H1 (cell line): ENCODE data around the gene DYNLT3. TPM values are rescaled to one million over a fixed set of nuclear protein-coding genes. Genes with fewer than 3 reads are reported as not detected.

Experiments used
- CTCF ChIA-PET: fragments of 300-600 bp; sonication (Branson Sonifier 250); formaldehyde crosslinking; loops from one replicate; lab custom pipeline; 2021; ENCODE audit not compliant: partially characterized antibody; lab: Charles Lee
- POLR2A ChIA-PET: fragments of 300-600 bp; sonication (Branson Sonifier 250); formaldehyde crosslinking; loops from one replicate; lab custom pipeline; 2021; ENCODE audit warnings: inconsistent platforms; ENCODE audit not compliant: partially characterized antibody; lab: Charles Lee
- DNase-seq, 2 experiments: peaks; one replicate each; pipeline versions ENCODE4 v3.0.0 to v3.0.0-alpha.2; 2010 to 2022; ENCODE audit warnings: low spot score in 2 of 2, low read depth in 1 of 2, mixed read lengths in 1 of 2
- FAIRE-seq: peaks from 2 replicates; lab custom pipeline; 2011; peaks lifted over from hg19 to GRCh38; lab: Jason Lieb, UNC
- H2AFZ ChIP-seq: 2 replicates; pipeline ENCODE4 v1.8.1; 2012; ENCODE audit warnings: low read length, inconsistent platforms
- H2AK5ac ChIP-seq: 2 replicates; pipeline ENCODE4 v1.6.1; 2013; ENCODE audit warnings: low read depth, low read length
- H2BK120ac ChIP-seq: replicated peaks from 2 replicates; pipeline ENCODE3; 2013; ENCODE audit warnings: low read depth, low read length, inconsistent platforms
- H2BK12ac ChIP-seq: 2 replicates; pipeline ENCODE4 v1.6.1; 2013; ENCODE audit warnings: low read depth, low read length
- H2BK15ac ChIP-seq: 2 replicates; pipeline ENCODE4 v1.6.1; 2013; ENCODE audit warnings: low read length
- H2BK20ac ChIP-seq: 2 replicates; pipeline ENCODE4 v1.6.1; 2013; ENCODE audit warnings: low read length
- H2BK5ac ChIP-seq: 2 replicates; pipeline ENCODE4 v1.6.1; 2013; ENCODE audit warnings: low read depth, low read length
- H3K14ac ChIP-seq: 2 replicates; pipeline ENCODE4 v1.6.1; 2013; ENCODE audit warnings: inconsistent platforms; ENCODE audit not compliant: insufficient read length
- H3K18ac ChIP-seq: 2 replicates; pipeline ENCODE4 v1.6.1; 2013; ENCODE audit warnings: low read length; ENCODE audit errors: extremely low read depth
- H3K23ac ChIP-seq: 2 replicates; pipeline ENCODE4 v1.6.1; 2013; ENCODE audit warnings: inconsistent platforms; ENCODE audit not compliant: insufficient read length
- H3K23me2 ChIP-seq: 2 replicates; pipeline ENCODE4 v1.6.1; 2013; ENCODE audit warnings: low read depth, low read length
- H3K27ac ChIP-seq: 2 replicates; pipeline ENCODE4 v1.6.1; 2011; ENCODE audit warnings: low read depth, low read length, inconsistent platforms
- H3K27me3 ChIP-seq, 4 experiments: replicated peaks in 1 of 4; 1 replicate in 1 of 4; 2 replicates in 3 of 4; pipeline versions ENCODE4 v1.6.1 to v1.8.1; 2011 to 2013; ENCODE audit warnings: low read length in 3 of 4, mild to moderate bottlenecking in 3 of 4, inconsistent platforms in 2 of 4, mixed read lengths in 2 of 4, moderate library complexity in 1 of 4; ENCODE audit not compliant: control insufficient read depth in 3 of 4, insufficient read depth in 3 of 4; ENCODE audit errors: extremely low read depth in 1 of 4
- H3K36me3 ChIP-seq, 4 experiments: 2 replicates each; pipeline versions ENCODE4 v1.6.1 to v1.8.1; 2011 to 2013; ENCODE audit warnings: mild to moderate bottlenecking in 4 of 4, low read length in 3 of 4, moderate library complexity in 2 of 4, control low read depth in 1 of 4, inconsistent platforms in 1 of 4; ENCODE audit not compliant: insufficient read depth in 4 of 4, control insufficient read depth in 2 of 4
- H3K4ac ChIP-seq: replicated peaks from 2 replicates; pipeline ENCODE3; 2013; ENCODE audit warnings: low read length, low read depth, mixed read lengths, inconsistent platforms; ENCODE audit not compliant: insufficient read length
- H3K4me1 ChIP-seq, 4 experiments: replicated peaks in 1 of 4; 1 replicate in 1 of 4; 2 replicates in 3 of 4; pipeline versions ENCODE4 v1.6.1 to v1.8.1; 2011 to 2013; ENCODE audit warnings: low read length in 3 of 4, inconsistent platforms in 2 of 4, mixed read lengths in 1 of 4; ENCODE audit not compliant: insufficient read depth in 4 of 4, control insufficient read depth in 3 of 4
- H3K4me2 ChIP-seq, 2 experiments: 2 replicates each; pipeline versions ENCODE4 v1.6.1 to v1.8.1; 2011 to 2013; ENCODE audit warnings: low read depth in 2 of 2, low read length in 2 of 2, control low read depth in 1 of 2, inconsistent platforms in 1 of 2, mild to moderate bottlenecking in 1 of 2; ENCODE audit not compliant: insufficient read depth in 1 of 2
- H3K4me3 ChIP-seq, 4 experiments: fragments of 200-600, 300-600 bp in 1 of 4; sonication (generic), shearing (Covaris generic), sonication (Bioruptor Twin) in 1 of 4; 2 replicates each; pipeline versions ENCODE4 v1.5.1 to v1.8.1; 2011 to 2016; ENCODE audit warnings: low read length in 4 of 4, low read depth in 3 of 4, control low read depth in 2 of 4, inconsistent platforms in 2 of 4, mild to moderate bottlenecking in 2 of 4, mixed read lengths in 1 of 4, moderate library complexity in 1 of 4; ENCODE audit not compliant: insufficient read depth in 2 of 4; ENCODE audit errors: extremely low read depth in 1 of 4
- H3K56ac ChIP-seq: replicated peaks from 2 replicates; pipeline ENCODE3; 2013; ENCODE audit warnings: low read depth, mild to moderate bottlenecking, mixed read lengths, low read length, inconsistent platforms; ENCODE audit not compliant: insufficient read length
- H3K79me1 ChIP-seq: 2 replicates; pipeline ENCODE4 v1.6.1; 2013; ENCODE audit warnings: low read depth, low read length, control low read depth
- H3K79me2 ChIP-seq, 2 experiments: 2 replicates each; pipeline versions ENCODE4 v1.6.1 to v1.8.1; 2012 to 2013; ENCODE audit warnings: low read length in 2 of 2, mild to moderate bottlenecking in 2 of 2, inconsistent platforms in 1 of 2; ENCODE audit not compliant: insufficient read depth in 2 of 2, control insufficient read depth in 1 of 2
- H3K9ac ChIP-seq, 4 experiments: replicated peaks in 1 of 4; 1 replicate in 1 of 4; 2 replicates in 3 of 4; pipeline versions ENCODE4 v1.6.1 to v1.8.1; 2011 to 2013; ENCODE audit warnings: low read depth in 3 of 4, low read length in 3 of 4, control low read depth in 2 of 4, mild to moderate bottlenecking in 2 of 4, moderate library complexity in 2 of 4, inconsistent platforms in 1 of 4; ENCODE audit errors: extremely low read depth in 1 of 4
- H3K9me3 ChIP-seq, 2 experiments: 2 replicates each; pipeline versions ENCODE4 v1.6.1 to v1.8.1; 2012 to 2013; ENCODE audit warnings: mild to moderate bottlenecking in 2 of 2, moderate library complexity in 2 of 2, control low read depth in 1 of 2, inconsistent platforms in 1 of 2, low read depth in 1 of 2, low read length in 1 of 2, mixed read lengths in 1 of 2; ENCODE audit not compliant: insufficient read depth in 2 of 2
- H4K20me1 ChIP-seq, 2 experiments: replicated peaks in 1 of 2; 2 replicates each; pipeline versions ENCODE3 to v1.8.1; 2011 to 2013; ENCODE audit warnings: inconsistent platforms in 2 of 2, low read length in 2 of 2, mild to moderate bottlenecking in 1 of 2; ENCODE audit not compliant: insufficient read depth in 2 of 2, control insufficient read depth in 1 of 2
- H4K5ac ChIP-seq: 2 replicates; pipeline ENCODE4 v1.6.1; 2013; ENCODE audit warnings: low read length, low read depth, mixed read lengths, inconsistent platforms; ENCODE audit not compliant: insufficient read length
- H4K8ac ChIP-seq: 2 replicates; pipeline ENCODE4 v1.8.0; 2013; ENCODE audit warnings: mild to moderate bottlenecking, moderate library complexity, low read length, inconsistent platforms; ENCODE audit not compliant: insufficient read depth; ENCODE audit errors: extremely low read depth
- H4K91ac ChIP-seq: replicated peaks from 2 replicates; pipeline ENCODE3; 2013; ENCODE audit warnings: low read length, mixed read lengths, inconsistent platforms; ENCODE audit not compliant: insufficient read length
- ASH2L ChIP-seq: fragments of 200-600, 300-600 bp; sonication (generic); IDR thresholded peaks from one replicate; pipeline ENCODE4 v1.7.1; 2017; ENCODE audit warnings: low read length
- CEBPB ChIP-seq: IDR thresholded peaks from 2 replicates; pipeline ENCODE4 v1.6.1; 2012; ENCODE audit warnings: low read depth, low read length
- CHD2 ChIP-seq: IDR thresholded peaks from 2 replicates; pipeline ENCODE4 v1.6.1; 2012; ENCODE audit warnings: low read length, improper control_type of control experiment
- CREB1 ChIP-seq: IDR thresholded peaks from 2 replicates; pipeline ENCODE4 v1.6.1; 2012; ENCODE audit warnings: inconsistent platforms
- CTBP2 ChIP-seq: IDR thresholded peaks from 2 replicates; pipeline ENCODE4 v1.7.0; 2011; ENCODE audit warnings: borderline replicate concordance, mild to moderate bottlenecking, moderate library complexity, mixed read lengths, low read length; ENCODE audit not compliant: insufficient read depth, insufficient read length
- EP300 ChIP-seq, 2 experiments: IDR thresholded peaks; 1 replicate in 1 of 2; 2 replicates in 1 of 2; pipeline ENCODE4 v1.6.1; 2011 to 2012; ENCODE audit warnings: low read depth in 2 of 2, low read length in 2 of 2, mild to moderate bottlenecking in 2 of 2, borderline replicate concordance in 1 of 2, inconsistent platforms in 1 of 2, moderate library complexity in 1 of 2
- FOSL1 ChIP-seq: IDR thresholded peaks from 2 replicates; pipeline ENCODE4 v1.6.1; 2011; ENCODE audit warnings: mild to moderate bottlenecking, low read depth, low read length, moderate library complexity; ENCODE audit not compliant: insufficient read depth
- KDM1A ChIP-seq: fragments of 200-600, 300-600 bp; sonication (generic); IDR thresholded peaks from 2 replicates; pipeline ENCODE4 v1.7.1; 2016; ENCODE audit warnings: mild to moderate bottlenecking, low read length, borderline replicate concordance
- KDM5A ChIP-seq: fragments of 200-600 bp; IDR thresholded peaks from 2 replicates; pipeline ENCODE4 v1.7.1; 2012; ENCODE audit warnings: mild to moderate bottlenecking, low read length, inconsistent platforms, mixed read lengths
- RFX5 ChIP-seq: IDR thresholded peaks from 2 replicates; pipeline ENCODE4 v1.6.1; 2011; ENCODE audit warnings: low read depth, low read length, improper control_type of control experiment, borderline replicate concordance
- RNF2 ChIP-seq: fragments of 200-900, 300-1000 bp; sonication (generic); IDR thresholded peaks from 2 replicates; pipeline ENCODE4 v1.7.1; 2016; ENCODE audit warnings: borderline replicate concordance, low read depth, mild to moderate bottlenecking, antibody characterized with exemption, low read length; ENCODE audit not compliant: poor library complexity, severe bottlenecking; ENCODE audit errors: missing control alignments
- WGBS, 2 experiments: shearing (Covaris generic) in 1 of 2; methylation state at CpG; one replicate each; pipeline versions ENCODE4 v1.1.6 to v1.1.7; 2013 to 2015; ENCODE audit warnings: low lambda C conversion rate in 2 of 2, mixed read lengths in 2 of 2, inconsistent platforms in 1 of 2, low coverage in 1 of 2, missing lambda C conversion rate in 1 of 2; ENCODE audit not compliant: insufficient replicate concordance in 2 of 2, insufficient coverage in 1 of 2, insufficient read length in 1 of 2; ENCODE audit errors: extremely low coverage in 1 of 2, missing lambda C conversion rate in 1 of 2; 5-methylcytosine and 5-hydroxymethylcytosine counted together
- polyA plus RNA-seq, 7 experiments: library from polyadenylated mRNA; depleted of rRNA in 3 of 7; stranded (reverse) in 5 of 7; unstranded in 2 of 7; fragments of >200 nt in 5 of 7; fragments of 200-250 nt in 2 of 7; gene quantifications; 1 replicate in 5 of 7; 2 replicates in 1 of 7; 4 replicates in 1 of 7; pipeline versions ENCODE4 v1.2.1 to v1.2.3, GENCODE V29; 2011 to 2013; ENCODE audit warnings: missing spikeins in 2 of 7, mixed read lengths in 2 of 7
- total RNA-seq: library from RNA; stranded (reverse); fragmentation: NEBNext Ultra II Directional; extraction: Animal tissue kit (Norgen Biotek cat#: 25700); gene quantifications from 2 replicates; pipeline ENCODE4 v1.2.1, GENCODE V29; 2021
- TF ChIP-seq, protein P1 (sequence below): IDR thresholded peaks from 2 replicates; pipeline ENCODE4 v1.6.1; 2011; ENCODE audit warnings: low read depth, mild to moderate bottlenecking, low read length; ENCODE audit not compliant: insufficient read depth
- TF ChIP-seq, protein P2 (sequence below): IDR thresholded peaks from 2 replicates; pipeline ENCODE4 v1.6.1; 2011; ENCODE audit warnings: low read length, improper control_type of control experiment

The DYNLT3 gene
- total and polyA plus RNA-seq, 2 of the 8 experiments (the other 6 are each of a cell fraction or from before 2014, with no cell fraction given), result 2.3 to 3.5 TPM

DNA sequence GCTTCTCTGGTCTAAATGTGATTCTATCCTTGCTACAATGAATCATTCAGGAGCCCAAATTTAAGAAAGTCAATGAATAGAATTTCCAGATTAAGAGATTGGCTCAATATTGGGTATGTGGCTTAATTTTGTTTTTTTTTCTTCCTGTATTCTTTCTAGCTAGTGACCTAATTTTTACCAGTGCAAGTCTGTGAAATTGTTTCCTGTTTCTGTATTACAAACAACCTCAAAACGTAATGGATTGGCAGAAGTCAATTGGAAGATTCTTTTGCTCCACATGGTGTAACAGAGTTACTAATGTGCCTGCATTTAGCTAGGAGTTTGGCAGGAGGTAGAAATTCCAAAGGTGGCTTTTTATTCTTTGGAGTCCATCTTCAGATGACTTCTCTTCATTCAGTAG lies 17.6 kb downstream of the DYNLT3 start:
- no peak overlapping the region for H2AFZ ChIP-seq
- H3K79me2 ChIP-seq, result no peaks in the 10 kb centered on the region
- no peak overlapping the region for H2BK20ac ChIP-seq
- no peak overlapping the region for H2BK12ac ChIP-seq
- H4K8ac ChIP-seq, result no peak overlapping the region
- FAIRE-seq (no peak), DNase-seq (no peak)
- no peak overlapping the region for H3K14ac ChIP-seq
- ChIA-PET POLR2A (no interaction called here), CTCF (no interaction called here)
- no peak overlapping the region for H4K5ac ChIP-seq
- no peaks in the 10 kb centered on the region for H3K4me1 ChIP-seq
- no peak overlapping the region for H3K4me2 ChIP-seq
- no peak overlapping the region for H2BK15ac ChIP-seq
- H3K36me3 ChIP-seq, result no peaks in the 10 kb centered on the region
- H3K4ac ChIP-seq, result no peak overlapping the region
- no peaks in the 10 kb centered on the region for H3K9me3 ChIP-seq
- no peaks in the 10 kb centered on the region for H3K79me1 ChIP-seq
- 75% methylated on average over 1 of the region's 1 CpG; no CpG with 5 or more reads in 1 of the 2 experiments for WGBS, 2 experiments
- H2BK120ac ChIP-seq, result no peak overlapping the region
- no peak overlapping the region for H3K9ac ChIP-seq
- no peak overlapping the region for H3K18ac ChIP-seq
- no peaks in the 10 kb centered on the region for H4K20me1 ChIP-seq
- H2BK5ac ChIP-seq, result no peak overlapping the region
- no peak overlapping the region for H3K23ac ChIP-seq
- H3K4me3 ChIP-seq, result no peak overlapping the region
- no peaks in the 10 kb centered on the region for H3K27me3 ChIP-seq
- no peaks in the 10 kb centered on the region for H3K23me2 ChIP-seq
- H4K91ac ChIP-seq, result no peak overlapping the region
- H2AK5ac ChIP-seq, result no peak overlapping the region
- no peak overlapping the region for H3K56ac ChIP-seq
- no peak overlapping the region for H3K27ac ChIP-seq
- TF ChIP-seq EP300 (IDR thresholded peaks at IDR 0.05; ENCODE audit: borderline replicate concordance in 1 of 2, low read depth in 2 of 2, low read length in 2 of 2) (no peak), FOSL1 (no peak), CEBPB (no peak), ASH2L (no peak), RNF2 (no peak), KDM5A (no peak), RFX5 (no peak), CTBP2 (no peak), CREB1 (no peak), CHD2 (no peak), KDM1A (no peak)
- TF ChIP-seq, protein P1, sequence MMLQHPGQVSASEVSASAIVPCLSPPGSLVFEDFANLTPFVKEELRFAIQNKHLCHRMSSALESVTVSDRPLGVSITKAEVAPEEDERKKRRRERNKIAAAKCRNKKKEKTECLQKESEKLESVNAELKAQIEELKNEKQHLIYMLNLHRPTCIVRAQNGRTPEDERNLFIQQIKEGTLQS, result no peak
- TF ChIP-seq, protein P2, sequence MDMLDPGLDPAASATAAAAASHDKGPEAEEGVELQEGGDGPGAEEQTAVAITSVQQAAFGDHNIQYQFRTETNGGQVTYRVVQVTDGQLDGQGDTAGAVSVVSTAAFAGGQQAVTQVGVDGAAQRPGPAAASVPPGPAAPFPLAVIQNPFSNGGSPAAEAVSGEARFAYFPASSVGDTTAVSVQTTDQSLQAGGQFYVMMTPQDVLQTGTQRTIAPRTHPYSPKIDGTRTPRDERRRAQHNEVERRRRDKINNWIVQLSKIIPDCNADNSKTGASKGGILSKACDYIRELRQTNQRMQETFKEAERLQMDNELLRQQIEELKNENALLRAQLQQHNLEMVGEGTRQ, result no peak
